ENCODE data around the gene C6orf89.

- TF ChIP-seq REST (IDR thresholded peaks at IDR 0.05; ENCODE audit: insufficient replicate concordance, low read depth): no peak
- TF ChIP-seq CTCF (IDR thresholded peaks at IDR 0.05; ENCODE audit: insufficient read depth, low read length): no peak
Observed at GRCh38 chr6:36853325-36853724, 32.4 kb upstream of the C6orf89 start.

Measured in HL-60 (cell line).